T-helper 2 cell treated with Interferon-gamma antibody and Interleukin-4, amounts not matched to agents 5 μg/mL and 100 μg/mL, for 36 hours (primary cell): ENCODE results near the gene GEMIN8.

Source experiments
- DNase-seq: peaks from one replicate; pipeline ENCODE4 v3.0.0; 2021; ENCODE audit warnings: low spot score
- H3K27ac Mint-ChIP-seq: one replicate; pipeline ENCODE4 v1.8.0; 2021; ENCODE audit warnings: mild to moderate bottlenecking, mixed read lengths
- H3K27me3 Mint-ChIP-seq: one replicate; pipeline ENCODE4 v1.8.0; 2021; ENCODE audit warnings: low read depth, mixed read lengths
- H3K36me3 Mint-ChIP-seq: one replicate; pipeline ENCODE4 v1.8.0; 2021; ENCODE audit warnings: low read depth, mixed read lengths
- H3K4me1 Mint-ChIP-seq: one replicate; pipeline ENCODE4 v1.8.0; 2021; ENCODE audit warnings: low read depth, mixed read lengths
- H3K4me3 Mint-ChIP-seq: one replicate; pipeline ENCODE4 v1.8.0; 2022; ENCODE audit warnings: mild to moderate bottlenecking, moderate library complexity, mixed read lengths
- H3K9me3 Mint-ChIP-seq: one replicate; pipeline ENCODE4 v1.8.0; 2021; ENCODE audit warnings: mixed read lengths

Gene GEMIN8, protein sequence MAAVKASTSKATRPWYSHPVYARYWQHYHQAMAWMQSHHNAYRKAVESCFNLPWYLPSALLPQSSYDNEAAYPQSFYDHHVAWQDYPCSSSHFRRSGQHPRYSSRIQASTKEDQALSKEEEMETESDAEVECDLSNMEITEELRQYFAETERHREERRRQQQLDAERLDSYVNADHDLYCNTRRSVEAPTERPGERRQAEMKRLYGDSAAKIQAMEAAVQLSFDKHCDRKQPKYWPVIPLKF

DNA sequence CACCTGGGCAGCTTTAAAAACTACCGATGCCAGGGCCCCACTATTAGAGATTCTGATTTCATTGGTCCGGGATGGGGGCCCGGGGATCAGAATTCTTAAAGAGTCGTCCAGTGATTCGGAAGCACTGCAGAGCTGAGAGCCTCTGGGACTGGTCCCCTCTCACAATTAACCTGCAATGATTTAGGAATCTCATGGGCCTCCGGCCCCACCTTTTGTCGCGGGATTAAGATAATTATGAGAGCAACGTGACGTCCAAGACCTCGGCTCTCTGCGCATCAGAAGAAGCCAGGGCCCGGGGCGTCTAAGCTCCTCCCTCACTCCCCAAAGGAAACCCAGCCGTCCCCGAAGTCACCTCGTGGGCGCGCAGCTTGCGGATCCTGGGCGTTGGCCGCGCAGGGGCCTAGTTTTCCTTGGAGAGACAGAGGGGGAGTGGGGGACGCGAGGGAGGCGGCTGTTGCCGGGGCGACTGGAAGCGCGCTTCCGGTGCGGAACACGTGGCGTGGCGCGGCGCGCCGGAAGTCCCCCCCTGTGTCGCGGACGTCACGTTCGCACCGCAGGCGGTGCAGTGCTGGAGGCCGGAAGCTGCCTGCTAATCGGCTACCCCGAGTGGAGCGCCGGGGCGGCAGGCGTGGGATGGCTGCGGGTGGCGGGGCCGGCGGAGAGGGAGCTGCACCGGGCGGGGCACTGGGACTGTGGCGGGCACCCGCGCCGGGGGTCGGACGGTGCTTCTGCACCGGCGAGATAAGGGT, at the start of gene GEMIN8:
Gene GEMIN8 (minus strand): TSS at position 468 of the 749 bp plus-strand sequence. CDS start 8,414 bp downstream, outside the sequence.
- Mint-ChIP-seq H3K4me3 (peak within 1 kb of the TSS; percentile 97), H3K4me1 (peaks cover 25% of the 10 kb centered on the region), H3K27ac (peak within 1 kb of the TSS; percentile 99), H3K27me3 (peaks cover 1% of the 10 kb centered on the region), H3K36me3 (no peaks in the 10 kb centered on the region), H3K9me3 (no peaks in the 10 kb centered on the region)
- DNase-seq: peak; percentile 85

DNA sequence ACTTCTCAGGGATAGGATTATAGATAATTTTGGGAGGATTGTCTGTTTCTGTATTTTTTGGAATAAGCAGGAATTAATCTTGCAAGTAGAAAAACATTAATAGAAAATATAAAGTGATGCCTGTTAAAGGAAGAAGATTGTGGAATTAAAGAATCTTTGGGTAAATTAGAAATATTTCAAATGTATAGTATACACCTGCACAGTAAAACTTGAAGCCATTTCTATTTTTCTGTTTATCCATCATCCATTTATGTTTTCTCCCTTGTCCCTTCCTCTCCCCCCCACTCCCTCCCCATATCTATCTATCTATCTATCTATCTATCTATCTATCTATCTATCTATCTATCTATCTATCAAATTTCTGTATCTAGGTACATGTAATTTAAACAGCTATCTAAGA, 46.9 kb upstream of the GEMIN8 start:
- Mint-ChIP-seq H3K27ac (no peak overlapping the region), H3K36me3 (no peaks in the 10 kb centered on the region), H3K4me1 (no peaks in the 10 kb centered on the region), H3K9me3 (no peaks in the 10 kb centered on the region), H3K4me3 (no peak overlapping the region), H3K27me3 (no peaks in the 10 kb centered on the region)
- DNase-seq: no peak

DNA sequence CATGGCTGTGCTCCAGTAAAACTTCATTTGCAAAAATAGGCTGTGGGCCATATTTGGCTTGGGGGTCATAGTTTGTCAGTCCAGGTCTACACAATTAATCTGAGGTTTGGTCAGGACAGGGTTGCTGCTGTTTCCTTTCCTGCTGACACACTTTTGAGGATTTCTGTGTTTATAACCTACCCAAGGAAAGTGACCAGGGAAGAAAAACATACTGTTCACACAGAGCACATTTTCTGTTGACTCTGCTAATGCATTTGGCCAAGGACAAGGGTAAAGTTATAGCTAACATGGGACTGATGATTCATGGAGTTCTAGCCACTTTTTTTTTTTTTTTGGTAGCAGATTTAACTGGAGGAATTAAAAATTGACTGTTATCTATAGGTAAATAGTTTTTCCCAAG, 43.9 kb upstream of the GEMIN8 start:
- no peaks in the 10 kb centered on the region for H3K36me3 Mint-ChIP-seq
- no peak overlapping the region for H3K27ac Mint-ChIP-seq
- H3K27me3 Mint-ChIP-seq: no peaks in the 10 kb centered on the region
- no peak overlapping the region for H3K4me3 Mint-ChIP-seq
- H3K9me3 Mint-ChIP-seq: no peaks in the 10 kb centered on the region
- DNase-seq: no peak
- no peaks in the 10 kb centered on the region for H3K4me1 Mint-ChIP-seq

DNA sequence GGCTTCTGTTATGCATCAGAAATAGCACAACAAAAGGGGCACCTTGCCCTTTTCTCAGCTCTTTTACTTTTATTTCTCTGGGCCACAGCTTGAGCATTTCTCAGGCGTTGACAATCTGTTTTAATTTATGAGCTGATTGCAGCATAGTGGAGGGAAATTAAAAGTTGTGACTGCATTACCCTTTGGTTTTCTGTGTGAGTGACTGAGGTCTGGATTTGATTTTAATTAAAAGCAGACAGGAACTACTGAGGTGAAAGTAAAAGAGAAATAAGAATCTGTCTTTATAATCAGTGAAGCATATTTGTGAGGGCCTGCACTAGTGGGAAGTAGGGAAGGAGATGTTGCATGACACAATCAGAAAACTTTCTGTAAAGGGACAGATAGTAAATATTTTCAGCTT, 43.4 kb upstream of the GEMIN8 start:
- Mint-ChIP-seq H3K9me3 (no peaks in the 10 kb centered on the region), H3K4me1 (no peaks in the 10 kb centered on the region), H3K4me3 (no peak overlapping the region), H3K27me3 (no peaks in the 10 kb centered on the region), H3K36me3 (no peaks in the 10 kb centered on the region), H3K27ac (no peak overlapping the region)
- no peak for DNase-seq

DNA sequence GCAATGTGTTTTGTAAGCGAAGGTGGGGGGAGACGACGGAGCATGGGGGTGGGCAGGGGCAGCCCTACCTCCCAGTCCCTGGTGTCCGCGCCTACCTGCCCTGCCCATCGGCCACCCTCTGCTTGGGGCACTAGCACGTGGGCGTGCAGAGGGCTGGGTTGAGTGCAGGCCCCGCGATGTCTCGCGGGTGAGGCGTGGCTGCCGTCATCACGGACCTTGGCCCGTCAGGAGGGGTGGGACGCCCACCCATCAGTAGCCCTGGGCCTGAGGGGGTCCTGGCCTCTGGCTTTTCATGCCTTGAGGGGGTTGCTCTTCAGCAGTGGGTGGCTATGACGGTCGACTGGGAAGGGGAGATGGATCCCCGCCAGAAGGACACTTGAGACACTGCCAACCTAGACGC, 36.1 kb upstream of the GEMIN8 start:
- Mint-ChIP-seq H3K4me1 (no peaks in the 10 kb centered on the region), H3K4me3 (no peak overlapping the region), H3K36me3 (no peaks in the 10 kb centered on the region), H3K27me3 (peaks cover 5% of the 10 kb centered on the region), H3K9me3 (no peaks in the 10 kb centered on the region), H3K27ac (no peak overlapping the region)
- DNase-seq: no peak

DNA sequence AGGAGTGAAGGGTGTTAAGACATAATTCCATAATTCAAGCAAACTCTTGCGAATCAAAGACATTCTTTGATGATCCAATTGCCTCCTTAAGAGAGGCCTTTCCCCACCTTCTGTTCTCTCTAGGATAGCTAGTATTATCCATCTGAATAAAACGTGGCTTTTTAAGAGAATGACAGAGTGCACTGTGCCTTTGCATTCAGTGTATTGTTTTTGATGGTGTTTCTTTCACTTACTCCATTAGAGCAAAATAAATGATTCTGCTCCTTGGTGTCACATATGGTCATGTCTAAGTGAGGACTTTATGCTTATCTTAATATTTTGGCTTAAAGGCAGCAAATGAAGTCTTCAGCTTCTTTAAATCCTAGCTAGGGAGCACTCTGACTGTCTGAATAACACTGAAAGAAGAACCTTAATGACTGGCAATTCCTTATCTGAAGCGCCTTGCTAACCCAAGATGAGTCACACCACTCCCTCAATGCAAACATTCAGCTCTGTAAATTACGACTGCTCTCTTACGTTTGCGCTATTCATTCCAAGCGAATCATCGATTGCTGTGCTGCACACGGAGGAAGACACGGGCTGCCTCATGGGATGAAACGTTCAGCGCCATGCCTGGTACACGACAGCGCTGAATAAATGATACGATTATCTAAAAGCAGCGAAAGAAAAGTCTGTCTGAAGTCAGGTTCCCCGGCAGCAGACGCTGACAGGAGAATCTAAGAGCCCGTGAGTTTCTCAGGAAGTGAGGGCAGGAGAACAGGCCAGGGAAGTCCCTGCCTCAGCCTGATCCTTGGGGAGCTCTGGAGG, 35.1 kb upstream of the GEMIN8 start:
- no peaks in the 10 kb centered on the region for H3K4me1 Mint-ChIP-seq
- H3K9me3 Mint-ChIP-seq: no peaks in the 10 kb centered on the region
- no peak for DNase-seq
- H3K36me3 Mint-ChIP-seq: no peaks in the 10 kb centered on the region
- no peak overlapping the region for H3K4me3 Mint-ChIP-seq
- no peak overlapping the region for H3K27ac Mint-ChIP-seq
- peaks cover 5% of the 10 kb centered on the region for H3K27me3 Mint-ChIP-seq

DNA sequence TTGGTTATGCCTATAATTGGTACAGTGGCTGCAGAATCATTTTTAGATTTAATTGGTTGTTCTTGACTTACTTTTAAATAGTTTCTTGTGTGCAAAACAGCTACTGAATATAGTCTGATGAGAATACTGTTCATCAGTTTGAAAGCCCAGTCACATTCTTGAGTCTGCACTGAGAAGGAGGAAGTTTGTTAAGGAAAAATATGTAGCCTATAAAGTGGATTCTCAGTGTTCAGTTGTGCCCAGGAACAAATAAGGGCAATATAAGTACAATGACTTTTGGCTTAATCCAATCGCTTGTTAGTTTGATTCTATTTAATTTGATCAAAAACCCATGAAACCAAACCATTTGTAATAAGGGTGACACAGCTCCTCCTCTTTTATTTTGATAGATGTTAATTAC, 32.8 kb upstream of the GEMIN8 start:
- no peaks in the 10 kb centered on the region for H3K9me3 Mint-ChIP-seq
- H3K27ac Mint-ChIP-seq: no peak overlapping the region
- H3K36me3 Mint-ChIP-seq: no peaks in the 10 kb centered on the region
- no peak for DNase-seq
- H3K4me1 Mint-ChIP-seq: no peaks in the 10 kb centered on the region
- H3K4me3 Mint-ChIP-seq: no peak overlapping the region
- peaks cover 5% of the 10 kb centered on the region for H3K27me3 Mint-ChIP-seq

DNA sequence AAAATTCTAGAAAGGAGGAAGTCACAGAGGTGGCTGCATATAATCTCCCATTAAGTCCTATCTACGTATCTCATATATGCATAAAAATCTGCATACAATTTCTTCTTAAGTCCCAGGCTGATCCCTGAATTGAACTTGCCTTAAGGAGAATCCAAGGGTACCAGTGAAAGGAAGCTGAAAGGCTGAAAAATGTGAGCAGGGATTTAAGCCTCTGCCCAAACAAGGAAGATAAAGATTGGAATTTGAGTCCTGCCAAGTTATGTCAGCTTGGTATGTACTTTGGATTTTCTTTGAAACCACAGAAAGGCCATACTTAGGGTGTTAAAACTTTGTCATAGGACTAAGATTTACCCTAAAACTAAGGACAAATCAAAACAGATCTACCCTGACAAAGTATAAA, 26.5 kb upstream of the GEMIN8 start:
- Mint-ChIP-seq H3K4me3 (no peak overlapping the region), H3K27ac (no peak overlapping the region), H3K27me3 (peaks cover 13% of the 10 kb centered on the region), H3K9me3 (no peaks in the 10 kb centered on the region), H3K36me3 (no peaks in the 10 kb centered on the region), H3K4me1 (no peaks in the 10 kb centered on the region)
- no peak for DNase-seq

DNA sequence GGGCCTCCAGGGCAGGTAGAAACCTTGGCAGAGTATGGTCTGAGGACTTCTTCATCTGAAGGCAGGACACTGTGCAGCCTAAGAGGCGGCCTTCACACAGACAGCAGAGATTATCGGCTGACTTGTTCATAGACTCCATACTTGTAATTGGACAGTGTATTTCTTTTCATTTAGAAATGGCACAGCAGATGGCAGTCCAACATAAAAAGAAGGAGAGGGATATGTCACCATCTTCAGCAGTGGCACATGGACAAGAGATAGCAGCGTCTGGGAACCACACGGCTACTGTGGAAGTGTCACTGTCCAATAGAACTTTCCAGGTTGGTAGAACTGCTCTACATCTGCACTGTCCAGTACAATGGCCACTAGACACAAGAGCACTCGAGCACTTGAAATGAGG, 21.7 kb upstream of the GEMIN8 start:
- H3K4me3 Mint-ChIP-seq: no peak overlapping the region
- no peak for DNase-seq
- H3K4me1 Mint-ChIP-seq: no peaks in the 10 kb centered on the region
- peaks cover 7% of the 10 kb centered on the region for H3K27me3 Mint-ChIP-seq
- H3K36me3 Mint-ChIP-seq: no peaks in the 10 kb centered on the region
- H3K27ac Mint-ChIP-seq: no peak overlapping the region
- H3K9me3 Mint-ChIP-seq: no peaks in the 10 kb centered on the region

DNA sequence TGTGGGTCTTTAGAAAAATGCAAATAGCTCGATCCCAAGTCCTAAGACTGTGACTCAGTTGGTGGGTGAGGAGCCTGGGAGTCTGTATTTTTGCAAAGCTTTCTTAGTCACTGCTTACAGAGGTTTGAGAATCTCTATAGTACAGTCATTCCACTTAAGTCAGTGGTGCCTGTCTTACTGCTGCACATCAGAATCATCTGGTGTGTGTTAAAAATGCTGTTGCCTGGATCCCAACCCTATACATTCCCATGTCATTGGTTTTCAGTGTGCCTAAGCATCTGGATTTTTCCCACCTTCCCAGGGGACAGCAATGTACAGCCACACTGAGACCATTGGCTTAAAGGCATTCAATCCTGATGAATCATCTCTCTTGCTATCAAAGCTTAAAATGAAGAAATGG, 21.0 kb upstream of the GEMIN8 start:
- no peaks in the 10 kb centered on the region for H3K9me3 Mint-ChIP-seq
- H3K27ac Mint-ChIP-seq: no peak overlapping the region
- no peak for DNase-seq
- H3K27me3 Mint-ChIP-seq: peaks cover 7% of the 10 kb centered on the region
- no peak overlapping the region for H3K4me3 Mint-ChIP-seq
- H3K36me3 Mint-ChIP-seq: no peaks in the 10 kb centered on the region
- no peaks in the 10 kb centered on the region for H3K4me1 Mint-ChIP-seq

DNA sequence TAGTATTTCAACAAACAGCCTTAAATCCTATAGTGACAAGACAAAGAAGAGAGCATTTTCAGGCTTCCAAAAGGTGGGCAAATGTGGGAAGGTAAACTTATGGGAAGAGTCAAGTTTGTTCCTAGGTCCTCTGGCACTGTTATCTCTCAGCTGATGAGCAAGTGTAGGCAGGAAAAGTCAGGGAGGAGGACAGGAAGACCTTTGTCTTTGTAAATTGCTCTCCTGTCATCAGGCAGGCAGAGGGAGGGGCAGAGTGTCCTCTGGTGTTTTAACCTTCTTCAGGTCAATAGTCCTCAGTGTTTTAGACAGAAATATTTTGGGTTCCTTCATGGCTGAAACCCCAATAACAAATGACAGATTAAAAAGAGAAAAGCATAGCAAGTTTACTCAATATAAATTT, 13.5 kb upstream of the GEMIN8 start:
- Mint-ChIP-seq H3K27me3 (peaks cover 10% of the 10 kb centered on the region), H3K27ac (no peak overlapping the region), H3K9me3 (no peaks in the 10 kb centered on the region), H3K4me1 (no peaks in the 10 kb centered on the region), H3K36me3 (no peaks in the 10 kb centered on the region), H3K4me3 (no peak overlapping the region)
- DNase-seq: no peak

DNA sequence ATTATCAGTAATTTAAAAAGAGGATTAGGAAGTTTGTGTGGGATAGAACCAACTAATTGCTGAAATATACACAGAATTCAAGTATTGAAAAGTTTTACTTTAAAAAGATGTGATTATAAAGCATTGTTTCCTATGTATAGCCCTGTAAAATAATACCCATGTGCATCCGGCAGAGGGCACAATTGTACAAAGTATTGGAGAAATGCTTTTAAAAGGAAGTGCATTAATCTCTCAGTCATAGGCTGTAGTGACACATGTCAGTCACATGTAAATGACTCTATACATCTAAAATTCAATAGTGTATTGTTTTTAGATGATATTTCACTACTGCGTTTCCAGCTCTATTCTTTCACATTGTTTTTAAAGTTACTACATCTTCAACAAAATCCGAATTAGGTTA, 9.7 kb upstream of the GEMIN8 start:
- Mint-ChIP-seq H3K27ac (no peak overlapping the region), H3K4me1 (no peaks in the 10 kb centered on the region), H3K9me3 (no peaks in the 10 kb centered on the region), H3K36me3 (no peaks in the 10 kb centered on the region), H3K4me3 (no peak overlapping the region), H3K27me3 (peaks cover 20% of the 10 kb centered on the region)
- DNase-seq: no peak

DNA sequence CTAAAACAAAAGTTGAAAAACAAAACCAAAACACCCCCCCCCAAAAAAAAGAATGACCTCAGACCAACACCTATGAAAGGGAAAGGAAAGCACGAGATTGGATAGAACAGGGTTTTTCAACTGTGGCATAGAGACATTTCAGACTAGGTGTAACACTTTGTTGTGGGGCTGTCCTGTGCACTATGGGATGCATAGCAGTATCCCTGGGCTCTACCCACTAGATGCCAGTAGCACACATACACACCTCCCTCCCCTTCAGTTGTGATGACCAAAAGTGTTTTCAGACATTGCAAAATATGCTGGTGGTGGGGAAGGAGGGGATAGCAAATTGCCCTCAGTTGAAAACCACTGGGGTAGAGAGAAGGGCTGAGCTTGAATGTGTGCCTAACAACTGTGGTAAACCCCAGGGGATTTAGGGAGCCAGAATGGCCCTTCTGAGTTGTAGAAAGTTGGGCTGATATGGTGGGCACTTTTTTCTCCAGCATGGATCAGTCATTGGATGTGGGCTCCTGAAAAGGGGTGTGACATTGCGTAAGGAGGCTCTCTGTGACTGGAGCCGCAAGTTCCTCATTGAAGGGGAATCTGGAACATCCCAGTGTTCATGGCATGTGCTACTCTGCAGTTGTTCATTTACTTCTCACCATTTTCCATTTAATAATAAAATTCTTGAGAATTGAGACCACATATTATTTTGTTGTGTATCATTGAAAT, 8.8 kb upstream of the GEMIN8 start:
- Mint-ChIP-seq H3K4me1 (no peaks in the 10 kb centered on the region), H3K27ac (no peak overlapping the region), H3K27me3 (peaks cover 20% of the 10 kb centered on the region), H3K4me3 (no peak overlapping the region), H3K9me3 (no peaks in the 10 kb centered on the region), H3K36me3 (no peaks in the 10 kb centered on the region)
- no peak for DNase-seq

DNA sequence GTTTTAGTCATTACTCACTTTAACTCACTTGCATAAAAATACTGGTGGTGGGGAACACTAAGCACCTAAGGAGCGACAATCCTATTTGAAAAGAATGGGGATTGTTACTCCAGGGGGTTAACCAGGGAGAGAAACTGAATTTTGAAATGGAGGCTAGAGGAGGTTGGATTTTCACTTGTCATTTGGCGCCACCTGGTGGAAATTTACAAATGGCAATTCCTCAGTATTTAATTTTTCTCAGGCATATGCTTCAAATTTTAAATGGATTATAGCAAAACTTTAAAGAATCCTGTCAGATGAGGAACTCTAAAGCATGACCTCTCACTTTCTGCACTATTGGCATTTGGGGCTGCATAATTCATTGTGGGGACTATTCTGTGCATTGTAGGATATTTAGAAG, 2.7 kb upstream of the GEMIN8 start:
- peaks cover 19% of the 10 kb centered on the region for H3K4me1 Mint-ChIP-seq
- no peak overlapping the region for H3K27ac Mint-ChIP-seq
- no peaks in the 10 kb centered on the region for H3K36me3 Mint-ChIP-seq
- peaks cover 14% of the 10 kb centered on the region for H3K27me3 Mint-ChIP-seq
- no peaks in the 10 kb centered on the region for H3K9me3 Mint-ChIP-seq
- no peak for DNase-seq
- no peak overlapping the region for H3K4me3 Mint-ChIP-seq
